NCI-H774 (cell line): Measurements from ENCODE around the gene PAQR5.
"Not testable (repeated sequence)": the region's sequence is repeated elsewhere in the genome, so short reads cannot be mapped to it uniquely, and the experiment has no call there.

Experiments used
- DNase-seq: peaks from one replicate; lab custom pipeline; 2025; lab: John Stamatoyannopoulos, UW

PAQR5 gene

DNA sequence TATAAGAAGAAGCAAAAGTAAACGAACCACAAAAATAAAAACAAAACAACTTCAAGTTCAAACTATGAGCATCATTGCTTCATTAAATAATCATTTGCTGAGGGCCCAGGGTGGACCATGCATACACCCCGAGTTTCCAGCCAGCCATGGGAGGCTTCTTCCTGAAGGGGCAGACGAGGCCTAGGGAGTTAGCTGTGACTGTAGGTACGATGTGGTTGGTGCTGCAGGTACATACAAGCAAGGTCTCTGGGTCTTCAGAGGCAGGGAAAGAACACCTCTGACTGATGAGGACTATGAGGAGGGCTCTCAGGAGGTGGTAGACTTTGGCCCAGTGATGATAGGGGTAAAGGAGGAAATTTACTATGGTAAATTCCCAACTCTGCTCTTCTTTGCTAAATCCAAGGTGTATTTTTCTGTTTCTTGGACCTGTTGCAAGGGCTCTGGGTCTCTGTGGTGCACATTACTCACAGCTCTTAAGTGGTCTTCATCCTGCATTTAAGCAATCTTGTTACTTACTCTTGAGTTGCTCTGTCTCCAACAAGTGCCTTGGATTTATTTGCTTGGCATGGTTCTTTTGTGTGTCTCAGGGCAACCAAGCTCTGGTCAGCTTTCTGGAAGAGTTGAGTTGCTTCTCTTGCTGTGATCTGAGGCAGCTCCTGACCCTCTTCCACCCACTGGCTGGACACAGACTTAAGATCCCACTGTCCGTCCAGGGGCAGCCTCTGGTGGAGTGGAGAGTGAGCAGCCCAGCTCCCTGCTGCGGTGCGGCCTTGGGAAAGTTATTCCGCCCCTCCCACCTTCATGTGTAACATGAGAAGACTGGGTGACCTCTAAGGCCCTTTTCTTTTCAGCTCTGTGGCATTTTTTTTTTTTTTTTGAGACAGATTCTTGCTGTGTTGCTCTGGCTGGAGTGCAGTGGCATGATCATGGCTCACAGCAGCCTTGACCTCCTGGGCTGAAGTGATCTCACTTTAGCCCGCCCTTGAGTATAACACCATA lies 59.4 kb downstream of the PAQR5 start:
- DNase-seq = no peak

DNA sequence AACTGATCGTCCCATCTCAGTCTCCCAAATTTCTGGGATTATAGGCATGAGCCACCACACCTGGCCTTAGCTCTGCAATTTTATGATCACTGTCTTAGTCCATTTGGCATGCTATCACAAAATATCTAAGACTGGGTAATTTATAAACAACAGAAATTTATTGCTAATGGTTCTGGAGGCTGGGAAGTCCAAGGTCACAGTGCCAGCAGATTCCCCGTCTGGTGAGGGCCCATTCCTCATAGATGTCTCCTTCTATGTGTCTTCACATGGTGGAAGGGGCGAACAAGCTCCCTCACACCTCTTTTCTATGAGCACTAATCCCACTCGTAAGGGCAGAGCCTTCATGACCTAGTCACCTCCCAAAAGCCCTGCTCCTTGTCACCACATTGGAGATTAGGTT lies 60.1 kb downstream of the PAQR5 start:
- no peak for DNase-seq

- DNase-seq = no peak
Measured at GRCh38 chr15:69359722-69360121, 61.0 kb downstream of the PAQR5 start.

DNA sequence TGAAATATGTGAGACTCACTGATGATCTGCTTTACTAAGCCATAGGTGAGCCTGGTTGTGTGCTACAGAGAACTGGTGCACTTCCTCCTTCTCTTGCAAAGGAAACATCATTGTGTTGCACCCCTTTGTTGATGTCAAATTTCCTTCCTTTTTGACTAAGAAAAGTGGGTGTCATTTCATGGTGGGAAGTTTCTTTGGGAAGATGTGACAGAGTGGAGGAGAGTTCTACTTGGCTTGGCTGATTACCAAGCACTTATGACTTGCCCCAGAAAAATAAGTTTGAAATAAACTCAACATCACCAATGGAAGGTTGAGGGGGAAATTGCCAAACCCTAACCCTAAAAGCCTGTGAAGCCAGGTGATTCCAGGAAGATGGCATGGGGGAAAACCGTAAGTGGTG lies 61.9 kb downstream of the PAQR5 start:
- DNase-seq = no peak

DNA sequence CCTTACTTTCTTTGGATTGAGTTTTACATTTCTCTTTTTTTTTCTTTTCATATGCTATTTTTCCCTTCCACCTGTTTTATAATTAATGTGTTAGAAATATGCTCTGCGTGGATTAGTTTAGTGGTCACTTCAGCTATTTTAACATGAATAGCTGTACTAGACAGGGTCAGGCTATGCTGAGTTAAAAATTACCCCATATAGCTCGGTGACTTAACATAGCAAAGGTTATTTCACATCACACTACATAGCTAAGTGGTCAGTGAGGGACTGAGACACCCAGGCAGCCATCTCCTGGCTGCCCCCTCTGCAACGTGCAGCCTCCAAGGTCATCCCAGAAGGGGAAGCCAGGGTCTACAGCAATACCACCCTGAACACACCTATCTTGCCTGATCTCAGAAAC lies 68.5 kb downstream of the PAQR5 start:
- no peak for DNase-seq

DNA sequence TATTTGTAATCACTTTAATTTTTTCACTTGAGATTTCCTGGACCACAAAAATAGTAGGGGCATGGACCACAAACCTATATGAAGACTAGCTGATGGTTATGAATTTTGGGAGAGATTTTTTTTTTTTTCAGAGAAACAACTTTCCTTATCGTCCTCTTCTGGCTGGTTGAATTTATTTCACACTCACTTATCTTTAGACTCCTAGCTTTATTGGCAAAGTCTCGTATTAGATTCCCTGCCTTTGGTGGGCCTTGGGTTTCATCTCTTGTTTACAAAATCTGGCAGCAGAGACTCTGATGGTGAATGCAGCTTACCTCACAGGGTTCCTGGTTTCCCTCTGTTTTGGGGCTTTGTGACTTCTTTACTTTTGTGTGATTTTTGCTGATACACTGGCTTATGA lies 70.9 kb downstream of the PAQR5 start:
- no peak for DNase-seq

- DNase-seq = no peak
Measured at GRCh38 chr15:69373406-69373805, 74.7 kb downstream of the PAQR5 start.

- DNase-seq = no peak
Measured at GRCh38 chr15:69375151-69375790, 76.6 kb downstream of the PAQR5 start.

- no peak for DNase-seq
Measured at GRCh38 chr15:69377216-69377970, 78.7 kb downstream of the PAQR5 start.

- DNase-seq = no peak
Measured at GRCh38 chr15:69380100-69380725, 81.5 kb downstream of the PAQR5 start.

DNA sequence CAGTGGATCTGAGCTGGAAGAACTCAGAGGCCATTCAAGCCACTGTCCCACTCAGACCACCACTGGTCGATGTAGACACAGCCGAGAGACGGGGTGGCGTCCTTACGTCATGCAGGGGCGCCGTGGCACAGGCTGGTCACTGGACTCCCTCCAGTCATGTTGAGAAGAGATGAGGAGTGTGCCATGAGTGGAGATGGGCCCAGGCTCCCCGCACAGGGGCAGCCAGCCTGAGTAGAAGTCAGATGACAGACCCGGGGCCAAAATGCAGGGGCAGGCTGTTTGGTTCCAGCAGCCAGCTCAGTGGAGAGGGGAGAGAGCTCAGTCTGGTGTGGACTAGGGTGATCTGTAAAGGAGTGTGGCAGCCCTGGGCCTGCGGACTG lies 82.0 kb downstream of the PAQR5 start:
- DNase-seq = no peak

GRCh38 chr15:69382176-69382575 lies 83.5 kb downstream of the PAQR5 start:
- DNase-seq = not testable (repeated sequence)

- DNase-seq = not testable (repeated sequence)
Measured at GRCh38 chr15:69384066-69384465, 85.4 kb downstream of the PAQR5 start.

DNA sequence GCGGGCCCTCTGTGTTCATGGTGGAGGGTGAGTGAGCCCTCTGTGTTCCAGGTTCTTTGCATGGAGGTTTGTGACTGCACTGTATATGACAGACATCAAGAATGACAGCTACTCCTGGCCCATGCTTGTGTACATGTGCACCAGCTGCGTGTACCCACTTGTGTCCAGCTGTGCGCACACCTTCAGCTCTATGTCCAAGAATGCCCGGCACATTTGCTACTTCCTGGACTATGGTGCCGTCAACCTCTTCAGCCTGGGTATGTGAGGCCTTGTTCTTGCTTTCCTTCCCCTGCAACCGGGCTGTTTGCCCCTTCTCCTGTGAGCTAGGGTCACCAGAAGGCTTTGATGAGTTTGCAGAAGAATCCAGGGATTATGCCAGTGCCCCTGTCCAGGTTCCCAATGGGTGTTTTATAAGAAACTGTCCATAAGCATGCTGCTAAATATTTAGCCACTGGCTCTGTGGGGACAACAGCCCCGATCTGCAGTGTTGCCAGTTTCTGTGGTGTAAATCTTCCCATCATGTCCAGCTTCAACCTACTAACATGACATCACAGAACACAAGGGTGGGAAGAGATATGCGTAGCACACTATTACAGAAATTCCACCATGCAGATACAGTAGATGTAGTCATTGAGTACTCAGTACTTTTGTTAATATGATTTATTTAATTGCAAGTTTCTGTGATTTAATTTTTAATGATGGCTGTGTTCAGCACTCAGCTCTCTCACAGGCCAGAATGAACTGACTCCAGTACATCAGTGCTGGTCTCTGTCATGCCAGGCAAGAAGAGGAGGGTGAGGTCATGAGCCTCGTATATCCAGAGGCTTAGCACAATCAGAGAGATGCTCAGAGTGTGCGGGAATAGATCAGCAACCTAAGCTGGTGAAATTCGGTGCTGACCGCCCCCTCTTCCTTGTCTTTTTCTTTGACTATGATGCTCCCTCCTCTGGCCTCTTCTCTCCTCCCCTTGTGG lies 86.2 kb downstream of the PAQR5 start:
- DNase-seq = no peak

DNA sequence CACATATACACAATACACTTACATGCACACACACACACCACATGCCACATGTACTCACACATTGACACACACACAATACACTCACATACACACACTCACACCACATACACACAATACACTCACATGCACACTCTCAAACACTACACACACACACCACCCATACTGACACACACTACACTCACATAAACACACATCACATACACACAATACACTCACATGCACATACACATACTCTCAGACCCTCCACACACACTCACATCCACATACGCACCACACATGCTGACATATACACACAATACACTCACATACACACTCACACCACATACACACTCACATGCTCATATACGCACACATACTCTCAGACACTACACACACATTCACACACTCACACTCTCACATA lies 87.1 kb downstream of the PAQR5 start:
- no peak for DNase-seq

- no peak for DNase-seq
Measured at GRCh38 chr15:69386284-69386683, 87.6 kb downstream of the PAQR5 start.

DNA sequence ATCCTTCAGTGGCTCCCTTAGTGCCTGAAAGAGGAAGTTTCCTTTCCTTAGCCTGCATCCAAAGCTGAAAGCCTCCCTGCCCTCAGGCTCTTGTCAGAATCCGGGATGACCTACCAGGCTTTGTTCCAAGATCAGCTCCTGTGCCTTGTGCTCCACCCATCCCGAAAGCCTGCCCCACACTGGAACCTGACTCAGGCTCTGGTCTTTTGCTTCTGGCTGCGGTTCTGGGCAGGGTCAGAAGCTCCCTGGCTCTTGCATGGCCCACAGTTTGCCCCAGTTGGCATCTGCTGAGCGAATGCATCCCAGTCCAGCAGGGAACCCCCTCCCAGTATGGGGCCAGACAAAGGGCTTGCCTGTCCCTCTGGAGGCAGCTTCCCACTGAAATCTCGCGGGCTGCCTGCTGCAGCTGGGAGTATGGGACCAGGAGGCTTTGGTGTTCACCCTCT lies 89.6 kb downstream of the PAQR5 start:
- DNase-seq = no peak

- no peak for DNase-seq
Measured at GRCh38 chr15:69389426-69389825, 90.7 kb downstream of the PAQR5 start.

- no peak for DNase-seq
Measured at GRCh38 chr15:69390575-69390974, 91.9 kb downstream of the PAQR5 start.

- DNase-seq = no peak
Measured at GRCh38 chr15:69391046-69391757, 92.5 kb downstream of the PAQR5 start.
